Esophagus muscularis mucosa (tissue), 4 donors: ENCODE results near the gene EVA1C. TPM values are rescaled to one million over a fixed set of nuclear protein-coding genes. Genes with fewer than 3 reads are reported as not detected.
"Not testable (repeated sequence)": the region's sequence is repeated elsewhere in the genome, so short reads cannot be mapped to it uniquely, and the experiment has no call there.

Experiments
- DNase-seq: peaks from one replicate; pipeline ENCODE4 v3.0.0-alpha.2; 2017; ENCODE audit errors: extremely low spot score
- H3K27ac ChIP-seq, 4 donors: fragments of 200-600 bp; sonication (generic); replicated peaks in 1 of 4; 1 replicate in 3 of 4; 2 replicates in 1 of 4; pipeline ENCODE4 v1.5.1; 2016 to 2019; ENCODE audit warnings: mild to moderate bottlenecking in 1 of 4
- H3K27me3 ChIP-seq, 4 donors: fragments of 200-600 bp; sonication (generic); one replicate each; pipeline versions ENCODE4 v1.5.1 to v1.6.0; 2016 to 2019
- H3K36me3 ChIP-seq, 4 donors: fragments of 200-600 bp; sonication (generic); one replicate each; pipeline ENCODE4 v1.5.1; 2016 to 2019
- H3K4me1 ChIP-seq, 4 donors: fragments of 200-600 bp; sonication (generic); one replicate each; pipeline ENCODE4 v1.5.1; 2016 to 2019
- H3K4me3 ChIP-seq, 4 donors: fragments of 200-600 bp; sonication (generic); 1 replicate in 2 of 4; 2 replicates in 2 of 4; pipeline ENCODE4 v1.5.1; 2016 to 2019; ENCODE audit warnings: mild to moderate bottlenecking in 4 of 4, moderate library complexity in 1 of 4
- H3K9me3 ChIP-seq, 4 donors: fragments of 200-600 bp; sonication (generic); 1 replicate in 3 of 4; 2 replicates in 1 of 4; pipeline ENCODE4 v1.5.1; 2016 to 2019
- EP300 ChIP-seq: sonication (generic); formaldehyde crosslinking; IDR thresholded peaks from one replicate; pipeline ENCODE4 v1.6.1; 2017; ENCODE audit warnings: antibody characterized with exemption
- POLR2A ChIP-seq: fragments of 450-650 bp; IDR thresholded peaks from one replicate; pipeline ENCODE4 v1.6.1; 2017; ENCODE audit warnings: antibody characterized with exemption, moderate library complexity, mild to moderate bottlenecking, low read depth
- POLR2AphosphoS5 ChIP-seq, 2 donors: sonication (generic); formaldehyde crosslinking; IDR thresholded peaks; one replicate each; pipeline ENCODE4 v1.6.1; 2017; ENCODE audit warnings: antibody characterized with exemption in 2 of 2
- WGBS: methylation state at CpG from one replicate; pipeline ENCODE4 v1.1.5; 2018; 5-methylcytosine and 5-hydroxymethylcytosine counted together
- intact Hi-C: fragments of 100-400 bp; cut with DNase I; formaldehyde crosslinking; loops from one replicate; pipeline ENCODE4 v1.15.1; 2023
- total RNA-seq, 4 donors: library from RNA; depleted of rRNA; stranded (reverse); fragments of >200 nt; gene quantifications; one replicate each; pipeline versions ENCODE4 v1.1.0 to v1.2.1, GENCODE V29; 2016
- TF ChIP-seq, protein P1 (sequence below), 3 experiments: fragments of 200-600 bp in 2 of 3; fragments of 450-650 bp in 1 of 3; sonication (generic) in 2 of 3; IDR thresholded peaks; one replicate each; pipeline ENCODE4 v1.5.1; 2017 to 2019; ENCODE audit warnings: antibody characterized with exemption in 3 of 3, mild to moderate bottlenecking in 2 of 3, moderate library complexity in 1 of 3

The EVA1C gene
- total RNA-seq, 4 donors from 2014 or later = 49.8 to 86.6 (median 64.6) TPM

DNA sequence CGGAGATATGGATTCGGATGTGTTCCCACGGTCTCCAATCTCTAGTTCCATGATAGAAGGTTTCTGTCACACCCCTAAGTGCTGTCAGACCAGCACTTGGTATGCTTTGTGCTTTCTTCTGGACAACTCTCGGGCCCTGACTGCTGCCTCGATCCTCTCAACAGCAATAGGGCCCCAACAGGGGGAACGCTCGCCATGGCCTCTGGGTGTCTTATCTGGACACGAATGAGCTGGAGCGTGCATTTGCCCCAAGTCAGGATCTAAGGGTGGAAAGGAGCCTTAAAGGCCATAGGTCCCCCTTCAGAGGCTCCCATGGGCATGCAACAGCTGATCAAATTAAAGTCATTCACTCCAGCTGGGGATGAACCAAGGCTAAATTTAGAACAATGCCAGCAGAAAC is 96.1 kb downstream of the EVA1C start:
- no peak overlapping the region for H3K4me3 ChIP-seq
- H3K27ac ChIP-seq = no peak overlapping the region
- no peaks in the 10 kb centered on the region for H3K27me3 ChIP-seq
- WGBS = 95% methylated on average over 9 of the region's 9 CpGs
- peaks cover 0 to 8% (median 0%) of the 10 kb centered on the region in 4 donors for H3K4me1 ChIP-seq
- peaks cover 37 to 92% (median 67%) of the 10 kb centered on the region in 4 donors for H3K36me3 ChIP-seq
- intact Hi-C loops = no loop called here
- TF ChIP-seq POLR2A (no peak), EP300 (no peak), POLR2AphosphoS5 (IDR thresholded peaks at IDR 0.05) (no peak)
- TF ChIP-seq, protein P1, sequence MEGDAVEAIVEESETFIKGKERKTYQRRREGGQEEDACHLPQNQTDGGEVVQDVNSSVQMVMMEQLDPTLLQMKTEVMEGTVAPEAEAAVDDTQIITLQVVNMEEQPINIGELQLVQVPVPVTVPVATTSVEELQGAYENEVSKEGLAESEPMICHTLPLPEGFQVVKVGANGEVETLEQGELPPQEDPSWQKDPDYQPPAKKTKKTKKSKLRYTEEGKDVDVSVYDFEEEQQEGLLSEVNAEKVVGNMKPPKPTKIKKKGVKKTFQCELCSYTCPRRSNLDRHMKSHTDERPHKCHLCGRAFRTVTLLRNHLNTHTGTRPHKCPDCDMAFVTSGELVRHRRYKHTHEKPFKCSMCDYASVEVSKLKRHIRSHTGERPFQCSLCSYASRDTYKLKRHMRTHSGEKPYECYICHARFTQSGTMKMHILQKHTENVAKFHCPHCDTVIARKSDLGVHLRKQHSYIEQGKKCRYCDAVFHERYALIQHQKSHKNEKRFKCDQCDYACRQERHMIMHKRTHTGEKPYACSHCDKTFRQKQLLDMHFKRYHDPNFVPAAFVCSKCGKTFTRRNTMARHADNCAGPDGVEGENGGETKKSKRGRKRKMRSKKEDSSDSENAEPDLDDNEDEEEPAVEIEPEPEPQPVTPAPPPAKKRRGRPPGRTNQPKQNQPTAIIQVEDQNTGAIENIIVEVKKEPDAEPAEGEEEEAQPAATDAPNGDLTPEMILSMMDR (IDR thresholded peaks at IDR 0.05) = no peak
- no peaks in the 10 kb centered on the region for H3K9me3 ChIP-seq
- DNase-seq = no peak

DNA sequence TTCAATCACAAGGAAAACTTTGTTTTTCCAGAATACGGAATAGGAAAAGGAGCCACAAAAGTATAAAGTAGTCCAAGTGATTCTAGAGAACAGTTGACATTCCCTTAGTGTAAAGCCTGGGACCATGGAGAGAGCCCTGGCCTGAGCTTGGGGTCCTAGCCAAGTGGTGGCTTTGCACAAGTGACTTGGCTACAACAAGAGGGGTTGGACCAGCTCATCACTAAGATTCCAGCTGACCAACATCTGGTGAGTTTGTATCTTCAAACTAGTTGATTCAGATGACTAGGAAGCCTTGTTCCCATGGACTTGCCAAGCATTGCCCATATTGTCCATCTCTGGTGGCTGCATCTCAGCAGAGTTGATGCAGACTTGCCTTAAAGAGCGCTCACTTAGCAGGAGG is 96.5 kb downstream of the EVA1C start:
- intact Hi-C loops, H3K27ac ChIP-seq, DNase-seq, H3K4me1 ChIP-seq, H3K9me3 ChIP-seq, H3K4me3 ChIP-seq, H3K27me3 ChIP-seq: not testable (repeated sequence)
- WGBS = 100% methylated on average over 2 of the region's 2 CpGs
- H3K36me3 ChIP-seq = peaks cover 33 to 88% (median 63%) of the 10 kb centered on the region in 4 donors

DNA sequence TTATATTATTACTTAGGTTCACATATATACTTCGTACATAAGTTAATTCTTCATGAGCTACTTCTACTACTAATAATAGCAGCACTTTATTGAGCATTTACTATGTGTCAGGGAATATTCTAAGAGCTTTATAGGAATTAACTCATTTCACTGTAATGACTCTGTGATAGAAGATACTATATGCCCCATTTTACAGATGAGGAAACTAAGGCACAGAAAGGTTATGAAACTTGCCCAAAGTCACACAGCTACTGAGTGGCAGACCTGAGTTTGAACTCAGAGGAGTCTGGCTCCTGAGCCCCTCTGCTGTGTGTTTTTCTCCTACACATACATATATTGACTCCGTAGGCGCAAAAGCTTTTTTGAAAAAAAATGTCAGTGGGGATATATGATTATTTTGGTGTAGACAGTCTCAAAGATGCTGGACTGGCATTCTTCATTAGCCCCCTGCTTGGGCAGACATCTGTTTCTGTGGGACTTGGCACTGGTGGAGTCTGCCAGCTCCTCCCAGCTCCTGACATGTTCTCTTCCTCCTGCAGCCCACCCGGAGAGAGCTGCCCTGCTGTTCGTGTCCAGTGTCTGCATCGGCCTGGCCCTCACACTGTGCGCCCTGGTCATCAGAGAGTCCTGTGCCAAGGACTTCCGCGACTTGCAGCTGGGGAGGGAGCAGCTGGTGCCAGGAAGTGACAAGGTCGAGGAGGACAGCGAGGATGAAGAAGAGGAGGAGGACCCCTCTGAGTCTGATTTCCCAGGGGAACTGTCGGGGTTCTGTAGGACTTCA is 102.0 kb downstream of the EVA1C start:
- WGBS = 86% methylated on average over 12 of the region's 12 CpGs
- intact Hi-C loops = no loop called here
- H3K27me3 ChIP-seq = no peaks in the 10 kb centered on the region
- peaks cover 8 to 52% (median 27%) of the 10 kb centered on the region in 4 donors for H3K36me3 ChIP-seq
- H3K27ac ChIP-seq = peak overlapping the region in 1 of 4 donors; percentile 0
- TF ChIP-seq EP300 = no peak
- TF ChIP-seq POLR2AphosphoS5 (IDR thresholded peaks at IDR 0.05) = no peak
- no peak for TF ChIP-seq POLR2A
- TF ChIP-seq, protein P1 (IDR thresholded peaks at IDR 0.05) = no peak
- H3K4me1 ChIP-seq = peaks cover 5 to 17% (median 11%) of the 10 kb centered on the region in 4 donors
- no peak for DNase-seq
- no peak overlapping the region for H3K4me3 ChIP-seq
- H3K9me3 ChIP-seq = no peaks in the 10 kb centered on the region

- TF ChIP-seq, protein P1 (IDR thresholded peaks at IDR 0.05) = no peak
- TF ChIP-seq POLR2AphosphoS5 (IDR thresholded peaks at IDR 0.05) (no peak), EP300 (no peak), POLR2A (no peak)
- Histone ChIP-seq H3K4me1 (peaks cover 18 to 31% (median 24%) of the 10 kb centered on the region in 4 donors), H3K36me3 (peaks cover 8 to 38% (median 22%) of the 10 kb centered on the region in 4 donors), H3K27me3 (no peaks in the 10 kb centered on the region), H3K27ac (peak overlapping the region in 1 of 4 donors; percentile 42), H3K9me3 (no peaks in the 10 kb centered on the region), H3K4me3 (no peak overlapping the region)
- intact Hi-C loops = no loop called here
- no peak for DNase-seq
- 24% methylated on average over 5 of the region's 5 CpGs for WGBS
Observed at GRCh38 chr21:32515874-32516273, 103.4 kb downstream of the EVA1C start.

- peaks cover 29 to 42% (median 35%) of the 10 kb centered on the region in 4 donors for H3K4me1 ChIP-seq
- TF ChIP-seq, protein P1 (IDR thresholded peaks at IDR 0.05) = no peak
- peak in 1 of 2 donors; percentile 53 for TF ChIP-seq POLR2AphosphoS5 (IDR thresholded peaks at IDR 0.05)
- intact Hi-C loops = no loop called here
- H3K27ac ChIP-seq = peak overlapping the region in 3 of 4 donors; percentile 39 to 42 (median 42)
- 58% methylated on average over 10 of the region's 10 CpGs for WGBS
- no peak overlapping the region for H3K4me3 ChIP-seq
- H3K9me3 ChIP-seq = no peaks in the 10 kb centered on the region
- H3K27me3 ChIP-seq = no peaks in the 10 kb centered on the region
- no peak for DNase-seq
- H3K36me3 ChIP-seq = peaks cover 8 to 29% (median 17%) of the 10 kb centered on the region in 4 donors
Observed at GRCh38 chr21:32516756-32517649, 104.5 kb downstream of the EVA1C start.
